ENCODE results near the gene CABP2.
A peak's percentile ranks its signal among the peaks of the same experiment; 100 is the strongest.

CABP2 gene

DNA sequence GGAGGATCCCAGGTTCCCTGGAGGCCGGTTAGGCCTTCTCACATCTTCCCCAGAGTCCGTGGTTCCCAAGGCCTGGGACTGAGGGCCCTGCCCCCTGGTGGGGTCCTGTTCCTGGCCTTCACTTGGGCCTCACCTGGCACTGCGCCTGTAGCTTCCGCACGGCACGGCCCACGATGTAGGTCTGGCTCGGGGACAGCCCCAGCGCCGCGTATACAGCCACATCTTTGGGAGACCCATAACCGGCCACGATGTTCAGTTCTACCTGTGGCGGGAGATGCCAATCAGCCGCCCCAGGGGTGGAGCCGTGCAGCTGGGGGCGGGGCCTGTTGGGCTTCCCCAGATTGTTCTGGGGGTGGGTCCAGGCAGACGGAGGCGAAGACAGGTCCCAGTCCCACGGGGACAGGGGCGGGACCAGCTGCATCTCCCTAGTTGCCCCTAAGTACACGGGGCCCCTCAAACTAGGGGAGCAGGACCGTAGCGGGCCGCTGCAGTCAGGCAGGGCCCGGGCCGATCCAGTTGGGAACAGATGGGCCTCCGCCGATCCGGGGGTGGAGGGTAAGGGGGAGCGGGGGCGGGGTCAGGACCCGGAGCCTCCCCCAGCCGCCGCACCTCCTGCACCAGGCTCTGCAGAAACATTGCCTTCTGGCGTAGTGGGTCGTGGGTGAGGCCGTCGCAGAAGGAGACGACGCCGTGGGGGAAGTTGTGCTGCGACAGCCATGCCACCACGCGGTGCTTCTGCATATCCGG is 30.3 kb downstream of the CABP2 start:
- DNase-seq (ENCODE audit: insufficient read length, low spot score) (peak; percentile 23), FAIRE-seq (no peak)
- TF ChIP-seq, protein P1, sequence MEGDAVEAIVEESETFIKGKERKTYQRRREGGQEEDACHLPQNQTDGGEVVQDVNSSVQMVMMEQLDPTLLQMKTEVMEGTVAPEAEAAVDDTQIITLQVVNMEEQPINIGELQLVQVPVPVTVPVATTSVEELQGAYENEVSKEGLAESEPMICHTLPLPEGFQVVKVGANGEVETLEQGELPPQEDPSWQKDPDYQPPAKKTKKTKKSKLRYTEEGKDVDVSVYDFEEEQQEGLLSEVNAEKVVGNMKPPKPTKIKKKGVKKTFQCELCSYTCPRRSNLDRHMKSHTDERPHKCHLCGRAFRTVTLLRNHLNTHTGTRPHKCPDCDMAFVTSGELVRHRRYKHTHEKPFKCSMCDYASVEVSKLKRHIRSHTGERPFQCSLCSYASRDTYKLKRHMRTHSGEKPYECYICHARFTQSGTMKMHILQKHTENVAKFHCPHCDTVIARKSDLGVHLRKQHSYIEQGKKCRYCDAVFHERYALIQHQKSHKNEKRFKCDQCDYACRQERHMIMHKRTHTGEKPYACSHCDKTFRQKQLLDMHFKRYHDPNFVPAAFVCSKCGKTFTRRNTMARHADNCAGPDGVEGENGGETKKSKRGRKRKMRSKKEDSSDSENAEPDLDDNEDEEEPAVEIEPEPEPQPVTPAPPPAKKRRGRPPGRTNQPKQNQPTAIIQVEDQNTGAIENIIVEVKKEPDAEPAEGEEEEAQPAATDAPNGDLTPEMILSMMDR (IDR thresholded peaks at IDR 0.05; ENCODE audit: insufficient read depth, missing control alignments) = no peak

DNA sequence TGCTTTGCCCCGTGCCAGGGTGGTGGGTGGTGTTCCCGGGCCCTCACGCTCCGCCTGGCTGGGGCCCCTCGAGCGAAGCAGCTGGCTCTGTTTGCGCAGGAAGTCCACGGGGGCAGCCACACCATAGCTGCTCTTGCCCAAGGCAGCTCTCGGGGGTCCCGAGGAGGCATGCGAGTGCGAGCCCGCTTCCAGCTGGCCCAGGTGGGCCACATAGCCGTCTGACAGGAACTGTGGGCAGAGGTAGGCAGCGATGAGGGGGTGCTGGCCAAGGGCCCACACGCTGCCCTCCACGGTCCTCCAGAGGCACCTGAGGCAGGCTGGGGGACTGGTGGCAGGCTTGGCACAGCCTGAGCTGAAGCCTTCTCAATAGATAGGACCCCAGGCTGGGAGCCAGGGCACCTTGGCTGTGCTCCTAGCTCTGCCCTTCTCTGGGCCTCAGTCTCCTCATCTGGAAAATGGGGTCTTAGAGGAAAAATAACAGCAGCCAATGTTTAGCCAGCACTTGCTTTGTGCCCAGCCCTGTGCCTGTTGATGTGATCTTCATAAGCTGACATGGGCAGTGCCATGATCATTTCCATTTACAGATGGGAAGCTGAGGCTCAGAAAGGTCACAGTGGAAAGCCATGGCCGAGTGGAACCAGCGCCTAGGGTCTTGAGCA is 31.0 kb downstream of the CABP2 start:
- no peak for DNase-seq (ENCODE audit: insufficient read length, low spot score)
- TF ChIP-seq, protein P1 (IDR thresholded peaks at IDR 0.05; ENCODE audit: insufficient read depth, missing control alignments) = no peak
- FAIRE-seq = no peak

DNA sequence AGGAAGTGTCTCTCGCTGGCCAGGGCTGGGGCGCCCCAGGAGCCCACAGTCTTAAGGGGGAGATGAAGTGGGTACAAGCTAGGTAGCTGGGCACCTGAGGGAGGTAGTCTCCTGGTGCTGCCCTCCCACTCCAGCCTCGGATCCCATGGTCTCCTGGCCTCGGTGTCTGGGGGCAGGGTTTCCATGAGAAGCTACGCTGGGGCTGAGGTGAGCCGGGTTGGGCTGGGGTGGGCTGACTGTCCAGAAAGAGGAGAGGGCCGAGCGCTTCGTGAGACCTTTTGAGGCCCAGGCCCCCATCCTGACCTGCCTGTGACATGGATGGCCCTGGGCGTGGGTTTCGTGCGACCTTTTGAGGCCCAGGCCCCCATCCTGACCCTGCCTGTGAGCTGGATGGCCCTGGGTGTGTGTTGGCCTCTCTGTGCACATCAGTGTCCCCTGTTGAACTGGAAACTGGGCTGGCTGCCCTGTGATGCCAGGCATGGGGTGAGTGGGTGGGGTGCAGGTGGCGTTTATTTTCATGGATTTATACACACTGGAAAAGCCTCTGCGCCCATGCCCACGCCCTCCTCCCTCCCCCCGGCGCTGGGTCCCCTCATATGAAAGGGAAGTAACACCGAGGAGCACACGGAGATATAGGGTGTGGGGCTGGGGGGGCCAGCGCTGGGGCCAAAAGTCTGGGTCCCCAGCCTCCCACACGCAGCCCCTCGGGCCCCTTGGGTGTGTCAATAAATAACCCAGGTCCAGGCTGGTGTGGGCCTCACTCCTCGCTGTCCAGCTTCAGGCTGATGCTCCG is 31.8 kb downstream of the CABP2 start:
- DNase-seq (ENCODE audit: insufficient read length, low spot score) (peak; percentile 13), FAIRE-seq (no peak)
- TF ChIP-seq, protein P1 (IDR thresholded peaks at IDR 0.05; ENCODE audit: insufficient read depth, missing control alignments) = no peak

DNA sequence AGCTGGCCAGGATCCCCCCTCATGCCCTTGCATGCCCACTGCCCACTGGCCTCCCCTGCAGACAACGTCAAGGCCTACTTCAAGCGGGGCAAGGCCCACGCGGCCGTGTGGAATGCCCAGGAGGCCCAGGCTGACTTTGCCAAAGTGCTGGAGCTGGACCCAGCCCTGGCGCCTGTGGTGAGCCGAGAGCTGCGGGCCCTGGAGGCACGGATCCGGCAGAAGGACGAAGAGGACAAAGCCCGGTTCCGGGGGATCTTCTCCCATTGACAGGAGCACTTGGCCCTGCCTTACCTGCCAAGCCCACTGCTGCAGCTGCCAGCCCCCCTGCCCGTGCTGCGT is 32.5 kb downstream of the CABP2 start:
- FAIRE-seq (no peak), DNase-seq (ENCODE audit: insufficient read length, low spot score) (peak; percentile 7)
- TF ChIP-seq, protein P1 (IDR thresholded peaks at IDR 0.05; ENCODE audit: insufficient read depth, missing control alignments) = no peak

DNA sequence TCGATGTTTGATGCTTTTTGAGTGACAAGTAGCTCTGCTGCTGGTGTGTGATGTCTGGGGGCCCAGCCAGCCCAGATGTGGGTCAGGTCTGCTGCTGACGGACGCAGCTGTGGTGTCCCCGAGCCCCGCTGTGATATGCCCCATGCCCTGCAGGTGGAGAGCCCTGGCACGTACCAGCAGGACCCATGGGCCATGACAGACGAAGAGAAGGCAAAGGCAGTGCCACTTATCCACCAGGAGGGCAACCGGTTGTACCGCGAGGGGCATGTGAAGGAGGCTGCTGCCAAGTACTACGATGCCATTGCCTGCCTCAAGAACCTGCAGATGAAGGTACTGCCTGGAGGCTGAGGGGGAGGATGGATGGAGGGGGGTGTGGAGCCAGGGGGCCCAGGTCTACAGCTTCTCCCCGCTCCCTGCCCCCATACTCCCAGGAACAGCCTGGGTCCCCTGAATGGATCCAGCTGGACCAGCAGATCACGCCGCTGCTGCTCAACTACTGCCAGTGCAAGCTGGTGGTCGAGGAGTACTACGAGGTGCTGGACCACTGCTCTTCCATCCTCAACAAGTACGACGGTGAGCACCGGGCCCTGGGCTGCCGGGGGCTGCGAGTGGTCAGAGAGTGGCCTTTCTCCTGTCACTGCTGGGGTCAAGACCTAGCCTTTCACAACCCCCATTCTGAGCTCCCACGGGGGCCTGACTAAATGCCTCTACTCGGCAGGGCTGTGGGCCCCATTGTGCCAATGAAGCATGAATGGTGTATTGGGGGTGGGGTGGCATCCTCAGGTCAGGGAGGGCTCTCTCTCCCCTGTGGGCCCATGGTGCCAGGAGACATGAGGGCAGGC is 33.1 kb downstream of the CABP2 start:
- no peak for DNase-seq (ENCODE audit: insufficient read length, low spot score)
- TF ChIP-seq, protein P1 (IDR thresholded peaks at IDR 0.05; ENCODE audit: insufficient read depth, missing control alignments) = no peak
- no peak for FAIRE-seq

DNA sequence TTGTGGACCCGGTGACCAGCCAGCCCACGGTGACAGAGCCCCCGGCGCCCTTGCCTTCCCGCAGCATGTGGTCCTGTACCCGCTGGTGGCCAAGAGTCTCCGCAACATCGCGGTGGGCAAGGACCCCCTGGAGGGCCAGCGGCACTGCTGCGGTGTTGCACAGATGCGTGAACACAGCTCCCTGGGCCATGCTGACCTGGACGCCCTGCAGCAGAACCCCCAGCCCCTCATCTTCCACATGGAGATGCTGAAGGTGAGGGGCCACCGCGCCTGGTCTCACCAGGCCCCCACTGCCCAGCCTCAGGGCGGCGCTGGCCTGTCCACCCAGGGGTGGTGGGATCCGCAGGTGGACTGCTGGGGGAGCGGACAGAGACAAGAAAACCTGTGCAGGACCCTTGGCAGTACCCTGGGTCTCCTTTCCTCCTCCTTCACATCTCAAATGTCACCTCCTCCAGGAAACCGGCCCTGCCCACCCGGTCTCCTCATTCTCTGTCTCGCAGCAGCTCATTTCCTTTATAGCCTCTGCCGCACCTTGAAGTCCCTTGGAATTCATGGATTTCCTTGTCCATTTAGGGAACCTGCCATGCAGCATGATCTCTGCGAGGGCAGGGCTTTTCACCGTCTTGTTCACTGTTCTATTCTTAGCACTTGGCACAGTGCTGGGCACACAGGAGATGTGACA is 33.9 kb downstream of the CABP2 start:
- FAIRE-seq = no peak
- TF ChIP-seq, protein P1 (IDR thresholded peaks at IDR 0.05; ENCODE audit: insufficient read depth, missing control alignments) = no peak
- no peak for DNase-seq (ENCODE audit: insufficient read length, low spot score)
